Natural killer cell (primary cell): ENCODE results near the gene SEC24B. TPM values are rescaled to one million over a fixed set of nuclear protein-coding genes. Genes with fewer than 3 reads are reported as not detected.

ENCODE experiments used
- ATAC-seq, 3 donors: fragments of 150-1000 bp in 2 of 3; fragments of 200-7000 bp in 1 of 3; cut with Tn5 transposase; 1 replicate in 1 of 3; 2 replicates in 2 of 3; pipeline ENCODE4 v1.10.0; 2021; ENCODE audit warnings: mild to moderate bottlenecking in 2 of 3, moderate library complexity in 2 of 3
- DNase-seq, 2 donors: peaks; one replicate each; pipeline versions ENCODE4 v3.0.0 to v3.0.0-alpha.2; 2013 to 2021; ENCODE audit warnings: mixed read lengths in 1 of 2
- H3K27ac ChIP-seq: one replicate; pipeline ENCODE4 v1.5.1; 2013; ENCODE audit warnings: mild to moderate bottlenecking, low read length
- H3K27me3 ChIP-seq: one replicate; pipeline ENCODE4 v1.6.1; 2013; ENCODE audit warnings: low read length; ENCODE audit not compliant: control insufficient read depth, insufficient read depth
- H3K36me3 ChIP-seq: one replicate; pipeline ENCODE4 v1.6.1; 2013; ENCODE audit warnings: low read length; ENCODE audit not compliant: control insufficient read depth, insufficient read depth
- H3K4me1 ChIP-seq: one replicate; pipeline ENCODE4 v1.6.1; 2013; ENCODE audit warnings: low read length; ENCODE audit not compliant: control insufficient read depth, insufficient read depth
- H3K4me3 ChIP-seq: one replicate; pipeline ENCODE4 v1.5.1; 2013; ENCODE audit warnings: low read length
- H3K9me3 ChIP-seq: one replicate; pipeline ENCODE4 v1.6.1; 2013; ENCODE audit warnings: low read length; ENCODE audit not compliant: control insufficient read depth, insufficient read depth
- H3K27ac Mint-ChIP-seq, 2 donors: one replicate each; pipeline ENCODE4 v1.8.0; 2022; ENCODE audit warnings: mild to moderate bottlenecking in 2 of 2, mixed read lengths in 2 of 2, moderate library complexity in 1 of 2
- H3K27me3 Mint-ChIP-seq, 2 donors: one replicate each; pipeline ENCODE4 v1.8.0; 2022; ENCODE audit warnings: low read depth in 2 of 2, mixed read lengths in 2 of 2
- H3K36me3 Mint-ChIP-seq: one replicate; pipeline ENCODE4 v1.8.0; 2022; ENCODE audit warnings: mixed read lengths
- H3K4me1 Mint-ChIP-seq, 2 donors: one replicate each; pipeline ENCODE4 v1.8.0; 2022; ENCODE audit warnings: mixed read lengths in 2 of 2
- H3K4me3 Mint-ChIP-seq: one replicate; pipeline ENCODE4 v1.8.0; 2022; ENCODE audit warnings: mild to moderate bottlenecking, moderate library complexity, mixed read lengths
- H3K9me3 Mint-ChIP-seq, 2 donors: one replicate each; pipeline ENCODE4 v1.8.0; 2022; ENCODE audit warnings: mixed read lengths in 2 of 2
- CTCF ChIP-seq: fragments of 200-600 bp; IDR thresholded peaks from one replicate; pipeline ENCODE4 v1.8.0; 2022; ENCODE audit warnings: antibody characterized with exemption
- WGBS: methylation state at CpG from one replicate; pipeline ENCODE4 v1.1.7; 2013; ENCODE audit warnings: missing lambda C conversion rate; ENCODE audit not compliant: insufficient coverage; 5-methylcytosine and 5-hydroxymethylcytosine counted together
- intact Hi-C: fragments of 100-400 bp; cut with micrococcal nuclease; formaldehyde crosslinking; loops from one replicate; pipeline ENCODE4 v1.14.2; 2022
- total RNA-seq, 4 donors: library from RNA; stranded (reverse); fragments of 120-200 nt in 1 of 4; gene quantifications; one replicate each; pipeline versions ENCODE4 v1.2.3 to v1.2.4, GENCODE V29; 2013 to 2022

Gene SEC24B
- total RNA-seq, 3 donors from 2014 or later (not counting 1 experiment from before 2014, with no cell fraction given): 38.6 to 43.9 (median 40.7) TPM

GRCh38 chr4:109589605-109590004 is 156.0 kb downstream of the SEC24B start:
- Histone ChIP-seq H3K9me3 (no peaks in the 10 kb centered on the region), H3K4me3 (no peak overlapping the region), H3K4me1 (no peaks in the 10 kb centered on the region), H3K36me3 (no peaks in the 10 kb centered on the region), H3K27ac (no peak overlapping the region), H3K27me3 (no peaks in the 10 kb centered on the region)
- no peak overlapping the region for H3K4me3 Mint-ChIP-seq
- H3K36me3 Mint-ChIP-seq: no peaks in the 10 kb centered on the region
- intact Hi-C loops: no loop called here
- no peaks in the 10 kb centered on the region for H3K9me3 Mint-ChIP-seq
- WGBS: 97% methylated on average over 2 of the region's 2 CpGs
- H3K27ac Mint-ChIP-seq: no peak overlapping the region
- peaks cover 21 to 24% of the 10 kb centered on the region in 2 donors for H3K4me1 Mint-ChIP-seq
- no peak for TF ChIP-seq CTCF
- DNase-seq (no peak), ATAC-seq (no peak)
- no peaks in the 10 kb centered on the region for H3K27me3 Mint-ChIP-seq

Other genes with a start within 250 kb of the SEC24B start
- under 1 TPM in 1 of 3 donors, not detected in 2; 0.08 TPM for gene COL25A1, start 131.2 kb upstream of the SEC24B start, total RNA-seq
- gene MCUB, start 126.4 kb downstream of the SEC24B start, total RNA-seq: 10 to 100 TPM; 25.1 to 35.8 (median 31.1) TPM